HG02759 (cell line): Measurements from ENCODE around the gene FOXP1.

ENCODE experiments used
- ATAC-seq: cut with Tn5 transposase; IDR thresholded peaks from one replicate; pipeline ENCODE4 v1.9.1; 2021; ENCODE audit warnings: mild to moderate bottlenecking, moderate library complexity; ENCODE audit not compliant: unreplicated experiment

Gene FOXP1

GRCh38 chr3:71072986-71073385 is 510.5 kb downstream of the FOXP1 start:
- ATAC-seq, result no peak

GRCh38 chr3:71072287-71072686 is 511.2 kb downstream of the FOXP1 start:
- no peak for ATAC-seq

GRCh38 chr3:71070497-71071463 is 512.7 kb downstream of the FOXP1 start:
- no peak for ATAC-seq

DNA sequence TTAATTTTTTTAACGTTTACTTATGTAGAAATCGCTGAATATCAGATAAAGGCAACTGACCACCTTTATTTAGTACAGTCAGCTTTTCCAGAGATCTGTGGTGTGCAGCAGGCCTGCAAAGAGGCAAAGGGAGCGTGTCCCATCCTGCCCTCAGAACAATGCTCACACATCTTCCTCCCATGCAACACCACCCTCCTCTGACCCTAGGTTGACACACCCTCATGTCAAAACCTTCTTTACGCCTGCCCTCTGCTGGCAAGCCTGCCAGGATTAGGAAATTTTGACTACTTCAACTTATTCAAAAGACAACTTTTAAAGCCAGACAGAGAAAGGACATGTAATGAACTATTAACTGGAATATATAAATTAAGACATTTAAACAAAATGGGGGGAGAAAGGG is 513.7 kb downstream of the FOXP1 start:
- peak; percentile 50 for ATAC-seq

DNA sequence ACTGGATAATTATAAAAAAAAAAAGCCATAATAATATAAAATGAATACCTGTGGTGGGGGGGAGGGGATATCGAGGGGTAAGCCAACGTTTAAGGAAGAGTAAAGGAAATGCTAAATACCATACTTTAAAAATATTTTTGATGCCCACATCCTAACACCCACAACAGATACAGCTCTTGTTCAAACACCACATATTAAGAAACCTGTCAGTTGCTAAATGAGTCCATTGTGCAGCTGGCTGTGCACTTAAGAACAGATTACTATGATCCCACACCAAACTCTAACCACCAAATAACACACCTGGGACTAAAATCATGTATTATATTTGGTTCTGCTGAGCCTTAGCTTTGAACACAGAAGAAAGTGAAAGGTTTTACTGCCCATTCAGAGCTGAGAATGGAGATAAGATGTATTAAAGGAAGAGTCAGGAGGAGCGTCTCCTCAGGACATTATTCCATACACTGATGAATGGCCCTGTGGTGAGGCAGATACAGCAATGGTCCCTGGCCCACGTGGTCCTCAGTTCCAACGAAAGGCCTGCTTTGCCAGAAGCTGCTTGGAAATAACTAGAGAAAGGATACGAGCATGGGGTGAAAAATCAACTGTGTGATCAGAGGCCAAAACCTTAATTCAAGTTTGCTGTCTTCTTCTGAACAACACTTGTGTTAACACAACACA is 515.4 kb downstream of the FOXP1 start:
- no peak for ATAC-seq

DNA sequence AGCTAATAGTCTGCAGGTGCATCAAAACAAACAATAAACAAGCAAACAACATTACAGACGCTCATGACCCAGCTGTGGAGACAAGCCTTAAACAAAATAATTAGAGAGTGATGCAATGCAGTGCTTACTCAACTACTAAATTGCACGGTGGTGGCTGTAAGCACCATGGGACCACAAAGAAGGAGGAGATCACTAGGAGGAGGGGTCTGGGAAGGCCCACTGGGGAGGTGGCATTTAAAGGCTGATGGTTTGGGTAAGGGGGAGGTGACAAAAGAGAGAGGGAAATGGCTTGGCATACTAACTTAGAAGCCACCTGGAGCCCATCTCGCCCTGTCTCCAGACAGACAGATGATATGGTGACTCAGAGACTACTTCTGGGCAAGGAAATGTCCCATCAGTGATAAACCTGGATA is 516.7 kb downstream of the FOXP1 start:
- no peak for ATAC-seq

DNA sequence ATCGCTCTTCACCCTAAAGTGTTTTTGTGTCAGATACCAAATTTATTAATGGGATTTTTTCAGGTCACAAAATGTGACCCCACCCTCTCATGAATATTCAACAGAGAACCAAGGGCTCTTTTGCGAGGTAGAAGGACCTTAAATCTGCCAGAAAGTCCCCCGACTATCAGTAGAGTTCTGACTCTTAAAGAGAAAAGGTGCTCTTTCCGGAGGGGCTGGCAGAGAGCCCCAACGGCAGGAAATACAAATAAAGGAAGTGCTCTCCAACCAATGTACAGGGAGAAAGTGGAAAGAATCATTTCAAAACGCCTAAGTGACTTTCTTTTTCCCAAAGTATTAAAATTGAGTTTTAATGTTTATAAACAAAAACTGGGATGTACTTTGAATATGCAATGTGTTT is 517.2 kb downstream of the FOXP1 start:
- no peak for ATAC-seq

DNA sequence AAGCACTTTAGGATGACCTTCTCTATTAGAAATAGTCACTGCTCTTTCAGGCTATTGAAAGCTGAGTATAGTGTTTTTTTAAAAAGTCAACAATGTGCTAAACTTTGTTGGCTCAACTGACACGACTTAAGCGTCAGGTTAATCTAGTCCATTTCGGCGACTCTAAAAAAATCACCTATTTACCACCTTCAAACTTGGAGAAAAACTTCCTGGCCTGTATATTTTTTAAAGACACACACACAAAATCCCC is 517.8 kb downstream of the FOXP1 start:
- no peak for ATAC-seq

GRCh38 chr3:71064956-71065763 is 518.4 kb downstream of the FOXP1 start:
- ATAC-seq, result peak; percentile 29

- ATAC-seq, result peak; percentile 39
These were observed 519.1 kb downstream of the FOXP1 start for GRCh38 chr3:71064291-71064955.

GRCh38 chr3:71063773-71064290 is 519.7 kb downstream of the FOXP1 start:
- ATAC-seq, result peak; percentile 34

- peak; percentile 57 for ATAC-seq
These were observed 520.4 kb downstream of the FOXP1 start for GRCh38 chr3:71062952-71063772.

GRCh38 chr3:71062037-71062932 is 521.2 kb downstream of the FOXP1 start:
- no peak for ATAC-seq

GRCh38 chr3:71061581-71061980 is 521.9 kb downstream of the FOXP1 start:
- no peak for ATAC-seq

- ATAC-seq, result no peak
These were observed 522.5 kb downstream of the FOXP1 start for GRCh38 chr3:71061037-71061436.

GRCh38 chr3:71060536-71060935 is 523.0 kb downstream of the FOXP1 start:
- ATAC-seq, result no peak

GRCh38 chr3:71057526-71057894 is 526.0 kb downstream of the FOXP1 start:
- ATAC-seq, result no peak

DNA sequence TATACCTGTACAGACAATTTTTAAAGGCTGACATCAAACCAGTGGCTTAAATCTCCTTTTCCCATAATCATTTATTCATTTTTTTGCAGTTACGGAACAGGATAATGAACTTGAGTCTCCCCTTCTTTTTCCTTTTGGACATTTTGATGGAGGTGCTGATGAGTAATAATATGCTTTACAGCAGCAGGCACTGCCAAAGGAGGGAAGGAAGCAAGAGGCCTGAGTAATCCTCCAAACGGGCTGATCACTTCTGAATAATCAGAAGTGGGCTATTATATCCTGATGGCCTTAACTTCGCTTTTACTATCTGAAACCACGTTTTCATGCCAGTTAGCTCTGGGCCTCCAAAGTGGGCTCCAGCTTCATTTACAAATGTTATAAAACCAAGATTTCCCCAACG is 527.2 kb downstream of the FOXP1 start:
- no peak for ATAC-seq
